GM23338 (cell line): ENCODE results near the gene KRTAP5-2. TPM values are rescaled to one million over a fixed set of nuclear protein-coding genes. Genes with fewer than 3 reads are reported as not detected.
A peak's percentile ranks its signal among the peaks of the same experiment; 100 is the strongest.

ENCODE experiments used
- ATAC-seq: fragments of 200-7000 bp; cut with Tn5 transposase; 3 replicates; pipeline ENCODE4 v1.9.1; 2020
- DNase-seq: peaks from one replicate; pipeline ENCODE4 v3.0.0-alpha.2; 2015; ENCODE audit warnings: low spot score
- H2AFZ ChIP-seq: fragments of 200-600 bp; sonication (generic); 2 replicates; pipeline ENCODE4 v1.8.0; 2016; ENCODE audit warnings: antibody characterized with exemption, mild to moderate bottlenecking, moderate library complexity
- H3F3A ChIP-seq: fragments of 200-600 bp; sonication (generic); replicated peaks from 2 replicates; pipeline ENCODE4 v1.8.0; 2017; ENCODE audit warnings: antibody characterized with exemption, mixed run types, low read depth
- H3K27ac ChIP-seq: fragments of 200-600 bp; sonication (generic); 2 replicates; pipeline ENCODE4 v1.6.1; 2016; ENCODE audit warnings: low read depth
- H3K27me3 ChIP-seq: fragments of 200-600 bp; sonication (generic); 2 replicates; pipeline ENCODE4 v1.8.0; 2016; ENCODE audit warnings: mild to moderate bottlenecking, mixed run types, moderate library complexity; ENCODE audit not compliant: insufficient read depth
- H3K36me3 ChIP-seq: fragments of 200-600 bp; sonication (generic); 2 replicates; pipeline ENCODE4 v1.8.0; 2016; ENCODE audit warnings: mild to moderate bottlenecking; ENCODE audit not compliant: insufficient read depth
- H3K4me1 ChIP-seq: fragments of 200-600 bp; sonication (generic); 2 replicates; pipeline ENCODE4 v1.8.0; 2016; ENCODE audit warnings: mild to moderate bottlenecking, moderate library complexity; ENCODE audit not compliant: insufficient read depth
- H3K4me2 ChIP-seq: fragments of 200-600 bp; sonication (generic); 2 replicates; pipeline ENCODE4 v1.7.1; 2017; ENCODE audit warnings: mixed run types
- H3K4me3 ChIP-seq: fragments of 200-600 bp; sonication (generic); 2 replicates; pipeline ENCODE4 v1.6.1; 2016; ENCODE audit warnings: mixed run types
- H3K79me2 ChIP-seq: fragments of 200-600 bp; sonication (generic); replicated peaks from 2 replicates; pipeline ENCODE4 v1.8.0; 2017; ENCODE audit warnings: mild to moderate bottlenecking; ENCODE audit not compliant: insufficient read depth
- H3K9me2 ChIP-seq: fragments of 200-600 bp; sonication (generic); 2 replicates; pipeline ENCODE4 v1.8.0; 2017; ENCODE audit not compliant: insufficient read depth
- H4K20me1 ChIP-seq: fragments of 200-600 bp; sonication (generic); replicated peaks from 2 replicates; pipeline ENCODE4 v1.8.0; 2017; ENCODE audit warnings: mild to moderate bottlenecking; ENCODE audit not compliant: insufficient read depth
- H3K27ac Mint-ChIP-seq: 2 replicates; pipeline ENCODE4 v1.8.0; 2020; ENCODE audit warnings: inconsistent platforms, mild to moderate bottlenecking, moderate library complexity, mixed read lengths
- H3K27me3 Mint-ChIP-seq: 3 replicates; pipeline ENCODE4 v1.8.0; 2022; ENCODE audit warnings: low read depth, mild to moderate bottlenecking, moderate library complexity, mixed read lengths, inconsistent platforms; ENCODE audit not compliant: insufficient read depth, poor library complexity
- H3K36me3 Mint-ChIP-seq: 3 replicates; pipeline ENCODE4 v1.8.0; 2021; ENCODE audit warnings: low read depth, mild to moderate bottlenecking, inconsistent platforms, moderate library complexity, mixed read lengths
- H3K4me1 Mint-ChIP-seq: 3 replicates; pipeline ENCODE4 v1.8.0; 2020; ENCODE audit warnings: mild to moderate bottlenecking, inconsistent platforms, mixed read lengths
- H3K4me3 Mint-ChIP-seq: 3 replicates; pipeline ENCODE4 v1.8.0; 2021; ENCODE audit warnings: moderate library complexity, mild to moderate bottlenecking, inconsistent platforms, mixed read lengths
- H3K9me3 Mint-ChIP-seq: 3 replicates; pipeline ENCODE4 v1.8.0; 2020; ENCODE audit warnings: moderate library complexity, mild to moderate bottlenecking, inconsistent platforms, mixed read lengths
- CREB1 ChIP-seq: fragments of 250-450 bp; sonication (Bioruptor Pico); IDR thresholded peaks from 2 replicates; pipeline ENCODE4 v1.5.0; 2020; ENCODE audit warnings: low read depth, mild to moderate bottlenecking, moderate library complexity
- EZH2 ChIP-seq: fragments of 200-600 bp; sonication (generic); IDR thresholded peaks from one replicate; pipeline ENCODE4 v1.8.0; 2017; ENCODE audit warnings: antibody characterized with exemption, mild to moderate bottlenecking, low read depth; ENCODE audit not compliant: unreplicated experiment
- JUNB ChIP-seq: IDR thresholded peaks from one replicate; pipeline ENCODE4 v1.6.1; 2016; ENCODE audit warnings: antibody characterized with exemption; ENCODE audit not compliant: unreplicated experiment
- NANOG ChIP-seq: IDR thresholded peaks from 2 replicates; pipeline ENCODE4 v1.6.1; 2016; ENCODE audit warnings: antibody characterized with exemption, borderline replicate concordance
- POLR2AphosphoS5 ChIP-seq: IDR thresholded peaks from 2 replicates; pipeline ENCODE4 v1.6.1; 2016; ENCODE audit warnings: antibody characterized with exemption, low read depth
- STAT1 ChIP-seq: IDR thresholded peaks from one replicate; pipeline ENCODE4 v1.6.1; 2016; ENCODE audit warnings: antibody characterized with exemption; ENCODE audit not compliant: unreplicated experiment
- polyA plus RNA-seq: library from polyadenylated mRNA; unstranded; fragments of >200 nt; fragmentation: Nextera tagmentation; extraction: Ambion mirVana; gene quantifications from 2 replicates; pipeline ENCODE4 v1.2.1, GENCODE V29; 2016
- total RNA-seq: library from RNA; depleted of rRNA; stranded (reverse); fragments of >200 nt; shearing (Covaris generic); gene quantifications from 2 replicates; pipeline ENCODE4 v1.2.3, GENCODE V29; 2014
- TF ChIP-seq, protein P1 (sequence below): fragments of 250-450 bp; sonication (Bioruptor Pico); IDR thresholded peaks from 2 replicates; pipeline ENCODE4 v1.5.0; 2020; ENCODE audit warnings: mild to moderate bottlenecking, moderate library complexity
- TF ChIP-seq, protein P2 (sequence below): IDR thresholded peaks from 2 replicates; pipeline ENCODE4 v1.6.1; 2016; ENCODE audit warnings: antibody characterized with exemption
- TF ChIP-seq, protein P3 (sequence below): IDR thresholded peaks from one replicate; pipeline ENCODE4 v1.6.1; 2018; ENCODE audit warnings: antibody characterized with exemption; ENCODE audit not compliant: unreplicated experiment

KRTAP5-2 gene
- total and polyA plus RNA-seq, 2 experiments from 2014 or later: not detected

GRCh38 chr11:1557904-1558774 lies 40.0 kb downstream of the KRTAP5-2 start (continued):
- TF ChIP-seq, protein P1, sequence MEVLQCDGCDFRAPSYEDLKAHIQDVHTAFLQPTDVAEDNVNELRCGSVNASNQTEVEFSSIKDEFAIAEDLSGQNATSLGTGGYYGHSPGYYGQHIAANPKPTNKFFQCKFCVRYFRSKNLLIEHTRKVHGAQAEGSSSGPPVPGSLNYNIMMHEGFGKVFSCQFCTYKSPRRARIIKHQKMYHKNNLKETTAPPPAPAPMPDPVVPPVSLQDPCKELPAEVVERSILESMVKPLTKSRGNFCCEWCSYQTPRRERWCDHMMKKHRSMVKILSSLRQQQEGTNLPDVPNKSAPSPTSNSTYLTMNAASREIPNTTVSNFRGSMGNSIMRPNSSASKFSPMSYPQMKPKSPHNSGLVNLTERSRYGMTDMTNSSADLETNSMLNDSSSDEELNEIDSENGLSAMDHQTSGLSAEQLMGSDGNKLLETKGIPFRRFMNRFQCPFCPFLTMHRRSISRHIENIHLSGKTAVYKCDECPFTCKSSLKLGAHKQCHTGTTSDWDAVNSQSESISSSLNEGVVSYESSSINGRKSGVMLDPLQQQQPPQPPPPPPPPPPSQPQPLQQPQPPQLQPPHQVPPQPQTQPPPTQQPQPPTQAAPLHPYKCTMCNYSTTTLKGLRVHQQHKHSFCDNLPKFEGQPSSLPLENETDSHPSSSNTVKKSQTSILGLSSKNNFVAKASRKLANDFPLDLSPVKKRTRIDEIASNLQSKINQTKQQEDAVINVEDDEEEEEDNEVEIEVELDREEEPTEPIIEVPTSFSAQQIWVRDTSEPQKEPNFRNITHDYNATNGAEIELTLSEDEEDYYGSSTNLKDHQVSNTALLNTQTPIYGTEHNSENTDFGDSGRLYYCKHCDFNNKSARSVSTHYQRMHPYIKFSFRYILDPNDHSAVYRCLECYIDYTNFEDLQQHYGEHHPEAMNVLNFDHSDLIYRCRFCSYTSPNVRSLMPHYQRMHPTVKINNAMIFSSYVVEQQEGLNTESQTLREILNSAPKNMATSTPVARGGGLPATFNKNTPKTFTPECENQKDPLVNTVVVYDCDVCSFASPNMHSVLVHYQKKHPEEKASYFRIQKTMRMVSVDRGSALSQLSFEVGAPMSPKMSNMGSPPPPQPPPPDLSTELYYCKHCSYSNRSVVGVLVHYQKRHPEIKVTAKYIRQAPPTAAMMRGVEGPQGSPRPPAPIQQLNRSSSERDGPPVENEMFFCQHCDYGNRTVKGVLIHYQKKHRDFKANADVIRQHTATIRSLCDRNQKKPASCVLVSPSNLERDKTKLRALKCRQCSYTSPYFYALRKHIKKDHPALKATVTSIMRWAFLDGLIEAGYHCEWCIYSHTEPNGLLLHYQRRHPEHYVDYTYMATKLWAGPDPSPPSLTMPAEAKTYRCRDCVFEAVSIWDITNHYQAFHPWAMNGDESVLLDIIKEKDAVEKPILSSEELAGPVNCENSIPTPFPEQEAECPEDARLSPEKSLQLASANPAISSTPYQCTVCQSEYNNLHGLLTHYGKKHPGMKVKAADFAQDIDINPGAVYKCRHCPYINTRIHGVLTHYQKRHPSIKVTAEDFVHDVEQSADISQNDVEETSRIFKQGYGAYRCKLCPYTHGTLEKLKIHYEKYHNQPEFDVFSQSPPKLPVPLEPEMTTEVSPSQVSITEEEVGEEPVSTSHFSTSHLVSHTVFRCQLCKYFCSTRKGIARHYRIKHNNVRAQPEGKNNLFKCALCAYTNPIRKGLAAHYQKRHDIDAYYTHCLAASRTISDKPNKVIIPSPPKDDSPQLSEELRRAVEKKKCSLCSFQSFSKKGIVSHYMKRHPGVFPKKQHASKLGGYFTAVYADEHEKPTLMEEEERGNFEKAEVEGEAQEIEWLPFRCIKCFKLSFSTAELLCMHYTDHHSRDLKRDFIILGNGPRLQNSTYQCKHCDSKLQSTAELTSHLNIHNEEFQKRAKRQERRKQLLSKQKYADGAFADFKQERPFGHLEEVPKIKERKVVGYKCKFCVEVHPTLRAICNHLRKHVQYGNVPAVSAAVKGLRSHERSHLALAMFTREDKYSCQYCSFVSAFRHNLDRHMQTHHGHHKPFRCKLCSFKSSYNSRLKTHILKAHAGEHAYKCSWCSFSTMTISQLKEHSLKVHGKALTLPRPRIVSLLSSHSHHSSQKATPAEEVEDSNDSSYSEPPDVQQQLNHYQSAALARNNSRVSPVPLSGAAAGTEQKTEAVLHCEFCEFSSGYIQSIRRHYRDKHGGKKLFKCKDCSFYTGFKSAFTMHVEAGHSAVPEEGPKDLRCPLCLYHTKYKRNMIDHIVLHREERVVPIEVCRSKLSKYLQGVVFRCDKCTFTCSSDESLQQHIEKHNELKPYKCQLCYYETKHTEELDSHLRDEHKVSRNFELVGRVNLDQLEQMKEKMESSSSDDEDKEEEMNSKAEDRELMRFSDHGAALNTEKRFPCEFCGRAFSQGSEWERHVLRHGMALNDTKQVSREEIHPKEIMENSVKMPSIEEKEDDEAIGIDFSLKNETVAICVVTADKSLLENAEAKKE (CRISPR knock-in tag): no peak
- no peak for TF ChIP-seq EZH2

DNA sequence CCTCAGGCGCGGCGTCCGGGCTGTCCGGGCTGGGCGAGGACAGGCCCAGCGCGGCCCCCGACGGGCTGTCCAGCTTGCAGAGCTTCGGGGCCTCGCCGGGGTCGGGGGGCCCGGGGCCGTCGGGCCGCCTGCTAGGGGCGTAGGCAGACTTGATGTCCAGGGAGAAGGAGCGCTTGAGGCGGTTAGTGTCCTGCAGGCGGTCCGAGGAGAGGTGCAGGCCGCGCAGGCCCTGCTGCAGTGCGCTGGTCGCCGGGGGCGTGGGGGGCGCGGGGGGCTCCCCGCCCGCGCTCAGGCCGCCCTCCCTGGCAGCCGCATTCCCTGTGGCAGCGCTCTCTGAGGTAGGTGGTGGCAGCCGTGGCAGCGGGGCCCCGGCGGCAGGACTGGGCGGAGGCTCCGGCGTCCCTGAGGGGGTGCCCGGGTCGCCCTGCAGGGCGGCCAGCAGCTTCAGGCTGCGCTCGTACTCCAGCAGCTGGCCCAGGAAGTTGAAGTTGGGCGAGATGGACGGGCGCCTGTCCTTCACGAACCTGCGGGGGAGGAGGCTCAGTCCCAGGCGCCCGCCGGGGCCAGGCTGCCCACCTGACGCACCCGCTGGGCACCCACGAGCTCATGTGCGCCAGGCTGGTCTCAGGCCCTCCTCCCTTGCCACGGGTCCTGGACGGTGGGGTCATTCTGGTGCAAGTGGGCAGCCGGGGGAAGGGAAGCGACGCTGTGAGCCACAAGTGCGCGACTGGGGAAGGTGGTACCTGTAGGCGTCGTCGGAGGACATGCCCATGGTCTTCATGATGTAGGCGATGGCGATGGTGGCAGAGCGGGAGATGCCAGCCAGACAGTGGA lies 40.8 kb downstream of the KRTAP5-2 start:
- H3K4me1 Mint-ChIP-seq: peaks cover 30% of the 10 kb centered on the region
- Histone ChIP-seq H3K4me2 (no peak overlapping the region), H3K36me3 (no peaks in the 10 kb centered on the region), H3K79me2 (no peaks in the 10 kb centered on the region), H4K20me1 (no peaks in the 10 kb centered on the region), H3K9me2 (no peaks in the 10 kb centered on the region), H3K4me1 (peaks cover 31% of the 10 kb centered on the region), H2AFZ (no peak overlapping the region), H3K27ac (no peak overlapping the region), H3K27me3 (peaks cover 49% of the 10 kb centered on the region), H3K4me3 (no peak overlapping the region), H3F3A (no peaks in the 10 kb centered on the region)
- H3K36me3 Mint-ChIP-seq: no peaks in the 10 kb centered on the region
- DNase-seq: no peak
- H3K4me3 Mint-ChIP-seq: 0 out of 3 replicates have a peak overlapping the region, but pooled peaks have one; percentile 38
- H3K9me3 Mint-ChIP-seq: no peaks in the 10 kb centered on the region
- no peak overlapping the region; the same call in 1 of the 2 replicates for H3K27ac Mint-ChIP-seq
- peaks cover 63% of the 10 kb centered on the region for H3K27me3 Mint-ChIP-seq
- no peak for ATAC-seq
- TF ChIP-seq, protein P2, sequence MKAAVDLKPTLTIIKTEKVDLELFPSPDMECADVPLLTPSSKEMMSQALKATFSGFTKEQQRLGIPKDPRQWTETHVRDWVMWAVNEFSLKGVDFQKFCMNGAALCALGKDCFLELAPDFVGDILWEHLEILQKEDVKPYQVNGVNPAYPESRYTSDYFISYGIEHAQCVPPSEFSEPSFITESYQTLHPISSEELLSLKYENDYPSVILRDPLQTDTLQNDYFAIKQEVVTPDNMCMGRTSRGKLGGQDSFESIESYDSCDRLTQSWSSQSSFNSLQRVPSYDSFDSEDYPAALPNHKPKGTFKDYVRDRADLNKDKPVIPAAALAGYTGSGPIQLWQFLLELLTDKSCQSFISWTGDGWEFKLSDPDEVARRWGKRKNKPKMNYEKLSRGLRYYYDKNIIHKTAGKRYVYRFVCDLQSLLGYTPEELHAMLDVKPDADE: no peak
- TF ChIP-seq EZH2 (no peak), NANOG (no peak), STAT1 (no peak), JUNB (no peak), CREB1 (no peak), POLR2AphosphoS5 (no peak)
- TF ChIP-seq, protein P3, sequence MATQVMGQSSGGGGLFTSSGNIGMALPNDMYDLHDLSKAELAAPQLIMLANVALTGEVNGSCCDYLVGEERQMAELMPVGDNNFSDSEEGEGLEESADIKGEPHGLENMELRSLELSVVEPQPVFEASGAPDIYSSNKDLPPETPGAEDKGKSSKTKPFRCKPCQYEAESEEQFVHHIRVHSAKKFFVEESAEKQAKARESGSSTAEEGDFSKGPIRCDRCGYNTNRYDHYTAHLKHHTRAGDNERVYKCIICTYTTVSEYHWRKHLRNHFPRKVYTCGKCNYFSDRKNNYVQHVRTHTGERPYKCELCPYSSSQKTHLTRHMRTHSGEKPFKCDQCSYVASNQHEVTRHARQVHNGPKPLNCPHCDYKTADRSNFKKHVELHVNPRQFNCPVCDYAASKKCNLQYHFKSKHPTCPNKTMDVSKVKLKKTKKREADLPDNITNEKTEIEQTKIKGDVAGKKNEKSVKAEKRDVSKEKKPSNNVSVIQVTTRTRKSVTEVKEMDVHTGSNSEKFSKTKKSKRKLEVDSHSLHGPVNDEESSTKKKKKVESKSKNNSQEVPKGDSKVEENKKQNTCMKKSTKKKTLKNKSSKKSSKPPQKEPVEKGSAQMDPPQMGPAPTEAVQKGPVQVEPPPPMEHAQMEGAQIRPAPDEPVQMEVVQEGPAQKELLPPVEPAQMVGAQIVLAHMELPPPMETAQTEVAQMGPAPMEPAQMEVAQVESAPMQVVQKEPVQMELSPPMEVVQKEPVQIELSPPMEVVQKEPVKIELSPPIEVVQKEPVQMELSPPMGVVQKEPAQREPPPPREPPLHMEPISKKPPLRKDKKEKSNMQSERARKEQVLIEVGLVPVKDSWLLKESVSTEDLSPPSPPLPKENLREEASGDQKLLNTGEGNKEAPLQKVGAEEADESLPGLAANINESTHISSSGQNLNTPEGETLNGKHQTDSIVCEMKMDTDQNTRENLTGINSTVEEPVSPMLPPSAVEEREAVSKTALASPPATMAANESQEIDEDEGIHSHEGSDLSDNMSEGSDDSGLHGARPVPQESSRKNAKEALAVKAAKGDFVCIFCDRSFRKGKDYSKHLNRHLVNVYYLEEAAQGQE: no peak
